WTC11 (cell line): Measurements from ENCODE around the gene RUNX2. TPM values are rescaled to one million over a fixed set of nuclear protein-coding genes. Genes with fewer than 3 reads are reported as not detected.

Experiments used
- ATAC-seq: fragments of 200-7000 bp; cut with Tn5 transposase; 2 replicates; pipeline ENCODE4 v1.10.0; 2021; ENCODE audit warnings: mild to moderate bottlenecking, moderate library complexity
- CTCF ChIA-PET: fragments of 300-600 bp; sonication (Branson Sonifier 250); formaldehyde crosslinking; loops from one replicate; lab custom pipeline; 2021; ENCODE audit warnings: antibody characterized with exemption; lab: Charles Lee
- POLR2A ChIA-PET: fragments of 350-600 bp; sonication (Branson Sonifier 250); formaldehyde crosslinking; loops from one replicate; lab custom pipeline; 2021; ENCODE audit warnings: antibody characterized with exemption; lab: Charles Lee
- DNase-seq: peaks from one replicate; pipeline ENCODE4 v3.0.0; 2021; ENCODE audit warnings: low spot score
- H3K27ac Mint-ChIP-seq: 2 replicates; pipeline ENCODE4 v1.8.0; 2021; ENCODE audit warnings: mixed read lengths
- H3K27me3 Mint-ChIP-seq: 2 replicates; pipeline ENCODE4 v1.8.0; 2021; ENCODE audit warnings: low read depth, mild to moderate bottlenecking, moderate library complexity, mixed read lengths
- H3K36me3 Mint-ChIP-seq: 2 replicates; pipeline ENCODE4 v1.8.0; 2021; ENCODE audit warnings: mixed read lengths
- H3K4me1 Mint-ChIP-seq: 2 replicates; pipeline ENCODE4 v1.8.0; 2022; ENCODE audit warnings: mixed read lengths
- H3K4me3 Mint-ChIP-seq: 2 replicates; pipeline ENCODE4 v1.8.0; 2021; ENCODE audit warnings: mild to moderate bottlenecking, moderate library complexity, mixed read lengths
- H3K9me3 Mint-ChIP-seq: 2 replicates; pipeline ENCODE4 v1.8.0; 2021; ENCODE audit warnings: mixed read lengths
- ESRRA ChIP-seq: sonication (generic); formaldehyde crosslinking; IDR thresholded peaks from 2 replicates; pipeline ENCODE4 v1.8.1; 2022; ENCODE audit warnings: mild to moderate bottlenecking, missing genetic modification reagents, borderline replicate concordance
- FOXP1 ChIP-seq: sonication (generic); formaldehyde crosslinking; IDR thresholded peaks from 2 replicates; pipeline ENCODE4 v1.8.0; 2022; ENCODE audit warnings: missing genetic modification reagents, mild to moderate bottlenecking, moderate library complexity, borderline replicate concordance
- IRF2 ChIP-seq: sonication (generic); formaldehyde crosslinking; IDR thresholded peaks from 2 replicates; pipeline ENCODE4 v1.8.0; 2022; ENCODE audit warnings: low read depth, missing genetic modification reagents, borderline replicate concordance
- JAZF1 ChIP-seq: fragments of 250-450 bp; sonication (Bioruptor Pico); IDR thresholded peaks from 2 replicates; pipeline ENCODE4 v1.9.0; 2021; ENCODE audit warnings: moderate library complexity, mild to moderate bottlenecking, inconsistent platforms
- NR1H2 ChIP-seq: sonication (generic); formaldehyde crosslinking; IDR thresholded peaks from 2 replicates; pipeline ENCODE4 v1.9.0; 2021; ENCODE audit warnings: mild to moderate bottlenecking, moderate library complexity, missing genetic modification reagents
- TEAD1 ChIP-seq: sonication (generic); formaldehyde crosslinking; IDR thresholded peaks from 2 replicates; pipeline ENCODE4 v1.8.0; 2022; ENCODE audit warnings: mild to moderate bottlenecking, missing genetic modification reagents
- ZBTB21 ChIP-seq: sonication (generic); formaldehyde crosslinking; IDR thresholded peaks from 2 replicates; pipeline ENCODE4 v1.8.1; 2023; ENCODE audit warnings: mild to moderate bottlenecking, missing genetic modification reagents, borderline replicate concordance
- ZNF121 ChIP-seq: sonication (generic); formaldehyde crosslinking; IDR thresholded peaks from 2 replicates; pipeline ENCODE4 v1.8.0; 2023; ENCODE audit warnings: missing genetic modification reagents
- ZNF396 ChIP-seq: fragments of 250-450 bp; sonication (Bioruptor Pico); IDR thresholded peaks from 2 replicates; pipeline ENCODE4 v1.8.0; 2021; ENCODE audit warnings: mild to moderate bottlenecking, moderate library complexity, borderline replicate concordance
- ZNF423 ChIP-seq: fragments of 250-450 bp; sonication (Bioruptor Pico); IDR thresholded peaks from 2 replicates; pipeline ENCODE4 v2.1.2; 2022; ENCODE audit warnings: mild to moderate bottlenecking, moderate library complexity
- ZNF671 ChIP-seq: fragments of 250-450 bp; sonication (Bioruptor Pico); IDR thresholded peaks from 2 replicates; pipeline ENCODE4 v1.8.0; 2021; ENCODE audit warnings: mild to moderate bottlenecking
- total RNA-seq: library from RNA; stranded (reverse); gene quantifications from 3 replicates; pipeline ENCODE4 v1.2.3, GENCODE V29; 2021
- TF ChIP-seq, protein P1 (sequence below): fragments of 250-450 bp; sonication (Bioruptor Pico); IDR thresholded peaks from 2 replicates; pipeline ENCODE4 v1.9.0; 2021; ENCODE audit warnings: mild to moderate bottlenecking
- TF ChIP-seq, protein P2 (sequence below): sonication (generic); formaldehyde crosslinking; IDR thresholded peaks from 2 replicates; pipeline ENCODE4 v1.8.1; 2022; ENCODE audit warnings: low read depth, missing genetic modification reagents, borderline replicate concordance
- TF ChIP-seq, protein P3 (sequence below): sonication (generic); formaldehyde crosslinking; IDR thresholded peaks from 2 replicates; pipeline ENCODE4 v1.8.1; 2023; ENCODE audit warnings: mild to moderate bottlenecking, missing genetic modification reagents, moderate library complexity
- TF ChIP-seq, protein P4 (sequence below): sonication (generic); formaldehyde crosslinking; IDR thresholded peaks from 2 replicates; pipeline ENCODE4 v1.8.1; 2022; ENCODE audit warnings: missing genetic modification reagents, borderline replicate concordance
- TF ChIP-seq, protein P5 (sequence below): fragments of 250-450 bp; sonication (Bioruptor Pico); IDR thresholded peaks from 2 replicates; pipeline ENCODE4 v1.8.0; 2021; ENCODE audit warnings: mild to moderate bottlenecking
- TF ChIP-seq, protein P6 (sequence below): fragments of 200-600 bp; IDR thresholded peaks from 2 replicates; pipeline ENCODE4 v1.8.0; 2022; ENCODE audit warnings: antibody characterized with exemption
- TF ChIP-seq, protein P7 (sequence below): fragments of 250-450 bp; sonication (Bioruptor Pico); IDR thresholded peaks from 2 replicates; pipeline ENCODE4 v1.9.0; 2021; ENCODE audit warnings: mild to moderate bottlenecking, borderline replicate concordance

RUNX2 gene
- total RNA-seq, 1 experiment from 2014 or later: 0.28 TPM

DNA sequence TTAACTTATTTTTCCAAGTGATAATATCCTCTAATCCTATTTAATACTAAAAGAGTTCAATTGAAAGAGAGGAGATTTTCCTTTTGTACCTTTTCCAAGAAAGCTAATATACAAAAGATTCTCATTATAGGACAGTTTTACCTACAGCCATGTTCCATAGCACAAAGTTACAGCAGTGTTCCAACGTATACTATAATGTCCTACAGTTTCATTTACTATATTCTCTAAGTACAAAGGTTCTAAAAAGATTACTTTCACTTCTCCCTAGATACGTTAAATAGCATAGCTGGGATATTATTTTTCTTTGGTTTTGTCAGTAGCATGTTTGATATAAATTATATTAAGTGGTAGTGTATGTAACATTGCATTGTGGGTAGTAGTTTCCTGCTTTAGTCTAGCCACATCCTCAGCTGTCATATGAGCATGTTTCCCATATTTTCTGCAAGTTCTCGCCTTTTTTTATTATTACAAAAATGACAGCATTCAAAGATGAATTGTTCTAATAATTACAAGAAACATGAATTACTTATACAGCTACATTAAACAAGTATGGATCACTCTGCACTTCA, 4.4 kb upstream of the RUNX2 start:
- H3K4me3 Mint-ChIP-seq: no peak overlapping the region
- no peaks in the 10 kb centered on the region for H3K9me3 Mint-ChIP-seq
- no peaks in the 10 kb centered on the region for H3K27me3 Mint-ChIP-seq
- ChIA-PET CTCF (interaction anchor here (1.0 kb wide), 1 partner anchor 848 kb away, joined by 3 read pairs; no protein-coding TSS in a partner anchor), POLR2A (no interaction called here)
- peaks cover 28% of the 10 kb centered on the region for H3K4me1 Mint-ChIP-seq
- DNase-seq (no peak), ATAC-seq (no peak)
- no peaks in the 10 kb centered on the region for H3K36me3 Mint-ChIP-seq
- no peak overlapping the region for H3K27ac Mint-ChIP-seq
- no peak for TF ChIP-seq ZNF396 (CRISPR knock-in tag)
- no peak for TF ChIP-seq JAZF1 (CRISPR knock-in tag)
- TF ChIP-seq, protein P1, sequence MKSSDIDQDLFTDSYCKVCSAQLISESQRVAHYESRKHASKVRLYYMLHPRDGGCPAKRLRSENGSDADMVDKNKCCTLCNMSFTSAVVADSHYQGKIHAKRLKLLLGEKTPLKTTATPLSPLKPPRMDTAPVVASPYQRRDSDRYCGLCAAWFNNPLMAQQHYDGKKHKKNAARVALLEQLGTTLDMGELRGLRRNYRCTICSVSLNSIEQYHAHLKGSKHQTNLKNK (CRISPR knock-in tag): no peak
- TF ChIP-seq ZNF671 (CRISPR knock-in tag): no peak

DNA sequence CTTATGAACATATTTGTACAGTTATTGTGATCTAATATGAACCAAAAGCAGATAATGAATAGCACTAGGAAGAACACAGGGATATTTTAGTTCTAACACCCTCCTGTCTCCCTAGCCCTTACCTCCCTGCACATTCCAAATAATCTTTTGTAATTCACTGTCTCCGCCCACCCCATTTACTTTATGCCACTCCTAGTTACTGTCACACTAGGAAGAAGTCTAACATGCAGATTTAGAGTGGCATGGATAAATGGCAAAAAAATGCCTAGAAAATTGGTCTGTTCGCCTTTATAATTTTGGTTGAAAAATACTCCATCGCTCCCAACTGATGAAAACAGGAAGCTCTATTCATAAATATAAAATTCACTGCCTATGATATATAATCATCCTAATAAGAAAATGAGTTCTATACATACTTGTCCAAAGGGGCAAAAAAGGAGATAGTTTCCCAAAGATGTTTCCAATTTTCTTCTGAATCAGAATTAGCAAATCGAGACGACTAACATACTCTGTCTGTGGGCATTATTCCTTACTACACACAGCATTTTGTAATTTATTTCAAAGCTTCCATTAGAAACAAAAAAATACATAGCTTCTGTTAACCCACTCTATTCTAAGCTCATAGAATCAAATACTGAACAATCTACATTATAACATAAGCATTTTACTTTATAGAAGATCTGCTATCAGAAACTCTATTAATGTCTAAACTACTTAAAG, 1.3 kb upstream of the RUNX2 start:
- TF ChIP-seq ZNF396 (CRISPR knock-in tag) (no peak), NR1H2 (CRISPR knock-in tag) (no peak), IRF2 (CRISPR knock-in tag) (no peak), ZBTB21 (no peak), ZNF423 (CRISPR knock-in tag) (no peak), JAZF1 (CRISPR knock-in tag) (no peak), FOXP1 (CRISPR knock-in tag) (no peak), TEAD1 (CRISPR knock-in tag) (no peak), ESRRA (CRISPR knock-in tag) (no peak), ZNF121 (CRISPR knock-in tag) (no peak)
- TF ChIP-seq, protein P2, sequence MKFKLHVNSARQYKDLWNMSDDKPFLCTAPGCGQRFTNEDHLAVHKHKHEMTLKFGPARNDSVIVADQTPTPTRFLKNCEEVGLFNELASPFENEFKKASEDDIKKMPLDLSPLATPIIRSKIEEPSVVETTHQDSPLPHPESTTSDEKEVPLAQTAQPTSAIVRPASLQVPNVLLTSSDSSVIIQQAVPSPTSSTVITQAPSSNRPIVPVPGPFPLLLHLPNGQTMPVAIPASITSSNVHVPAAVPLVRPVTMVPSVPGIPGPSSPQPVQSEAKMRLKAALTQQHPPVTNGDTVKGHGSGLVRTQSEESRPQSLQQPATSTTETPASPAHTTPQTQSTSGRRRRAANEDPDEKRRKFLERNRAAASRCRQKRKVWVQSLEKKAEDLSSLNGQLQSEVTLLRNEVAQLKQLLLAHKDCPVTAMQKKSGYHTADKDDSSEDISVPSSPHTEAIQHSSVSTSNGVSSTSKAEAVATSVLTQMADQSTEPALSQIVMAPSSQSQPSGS (CRISPR knock-in tag): no peak
- TF ChIP-seq, protein P1 (CRISPR knock-in tag): no peak
- TF ChIP-seq, protein P3, sequence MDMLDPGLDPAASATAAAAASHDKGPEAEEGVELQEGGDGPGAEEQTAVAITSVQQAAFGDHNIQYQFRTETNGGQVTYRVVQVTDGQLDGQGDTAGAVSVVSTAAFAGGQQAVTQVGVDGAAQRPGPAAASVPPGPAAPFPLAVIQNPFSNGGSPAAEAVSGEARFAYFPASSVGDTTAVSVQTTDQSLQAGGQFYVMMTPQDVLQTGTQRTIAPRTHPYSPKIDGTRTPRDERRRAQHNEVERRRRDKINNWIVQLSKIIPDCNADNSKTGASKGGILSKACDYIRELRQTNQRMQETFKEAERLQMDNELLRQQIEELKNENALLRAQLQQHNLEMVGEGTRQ: no peak
- TF ChIP-seq, protein P4, sequence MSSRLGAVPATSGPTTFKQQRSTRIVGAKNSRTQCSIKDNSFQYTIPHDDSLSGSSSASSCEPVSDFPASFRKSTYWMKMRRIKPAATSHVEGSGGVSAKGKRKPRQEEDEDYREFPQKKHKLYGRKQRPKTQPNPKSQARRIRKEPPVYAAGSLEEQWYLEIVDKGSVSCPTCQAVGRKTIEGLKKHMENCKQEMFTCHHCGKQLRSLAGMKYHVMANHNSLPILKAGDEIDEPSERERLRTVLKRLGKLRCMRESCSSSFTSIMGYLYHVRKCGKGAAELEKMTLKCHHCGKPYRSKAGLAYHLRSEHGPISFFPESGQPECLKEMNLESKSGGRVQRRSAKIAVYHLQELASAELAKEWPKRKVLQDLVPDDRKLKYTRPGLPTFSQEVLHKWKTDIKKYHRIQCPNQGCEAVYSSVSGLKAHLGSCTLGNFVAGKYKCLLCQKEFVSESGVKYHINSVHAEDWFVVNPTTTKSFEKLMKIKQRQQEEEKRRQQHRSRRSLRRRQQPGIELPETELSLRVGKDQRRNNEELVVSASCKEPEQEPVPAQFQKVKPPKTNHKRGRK (CRISPR knock-in tag): no peak
- TF ChIP-seq, protein P5, sequence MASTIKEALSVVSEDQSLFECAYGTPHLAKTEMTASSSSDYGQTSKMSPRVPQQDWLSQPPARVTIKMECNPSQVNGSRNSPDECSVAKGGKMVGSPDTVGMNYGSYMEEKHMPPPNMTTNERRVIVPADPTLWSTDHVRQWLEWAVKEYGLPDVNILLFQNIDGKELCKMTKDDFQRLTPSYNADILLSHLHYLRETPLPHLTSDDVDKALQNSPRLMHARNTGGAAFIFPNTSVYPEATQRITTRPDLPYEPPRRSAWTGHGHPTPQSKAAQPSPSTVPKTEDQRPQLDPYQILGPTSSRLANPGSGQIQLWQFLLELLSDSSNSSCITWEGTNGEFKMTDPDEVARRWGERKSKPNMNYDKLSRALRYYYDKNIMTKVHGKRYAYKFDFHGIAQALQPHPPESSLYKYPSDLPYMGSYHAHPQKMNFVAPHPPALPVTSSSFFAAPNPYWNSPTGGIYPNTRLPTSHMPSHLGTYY (CRISPR knock-in tag): no peak; the same call in 1 of the 2 replicates
- TF ChIP-seq, protein P6, sequence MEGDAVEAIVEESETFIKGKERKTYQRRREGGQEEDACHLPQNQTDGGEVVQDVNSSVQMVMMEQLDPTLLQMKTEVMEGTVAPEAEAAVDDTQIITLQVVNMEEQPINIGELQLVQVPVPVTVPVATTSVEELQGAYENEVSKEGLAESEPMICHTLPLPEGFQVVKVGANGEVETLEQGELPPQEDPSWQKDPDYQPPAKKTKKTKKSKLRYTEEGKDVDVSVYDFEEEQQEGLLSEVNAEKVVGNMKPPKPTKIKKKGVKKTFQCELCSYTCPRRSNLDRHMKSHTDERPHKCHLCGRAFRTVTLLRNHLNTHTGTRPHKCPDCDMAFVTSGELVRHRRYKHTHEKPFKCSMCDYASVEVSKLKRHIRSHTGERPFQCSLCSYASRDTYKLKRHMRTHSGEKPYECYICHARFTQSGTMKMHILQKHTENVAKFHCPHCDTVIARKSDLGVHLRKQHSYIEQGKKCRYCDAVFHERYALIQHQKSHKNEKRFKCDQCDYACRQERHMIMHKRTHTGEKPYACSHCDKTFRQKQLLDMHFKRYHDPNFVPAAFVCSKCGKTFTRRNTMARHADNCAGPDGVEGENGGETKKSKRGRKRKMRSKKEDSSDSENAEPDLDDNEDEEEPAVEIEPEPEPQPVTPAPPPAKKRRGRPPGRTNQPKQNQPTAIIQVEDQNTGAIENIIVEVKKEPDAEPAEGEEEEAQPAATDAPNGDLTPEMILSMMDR: no peak
- TF ChIP-seq, protein P7, sequence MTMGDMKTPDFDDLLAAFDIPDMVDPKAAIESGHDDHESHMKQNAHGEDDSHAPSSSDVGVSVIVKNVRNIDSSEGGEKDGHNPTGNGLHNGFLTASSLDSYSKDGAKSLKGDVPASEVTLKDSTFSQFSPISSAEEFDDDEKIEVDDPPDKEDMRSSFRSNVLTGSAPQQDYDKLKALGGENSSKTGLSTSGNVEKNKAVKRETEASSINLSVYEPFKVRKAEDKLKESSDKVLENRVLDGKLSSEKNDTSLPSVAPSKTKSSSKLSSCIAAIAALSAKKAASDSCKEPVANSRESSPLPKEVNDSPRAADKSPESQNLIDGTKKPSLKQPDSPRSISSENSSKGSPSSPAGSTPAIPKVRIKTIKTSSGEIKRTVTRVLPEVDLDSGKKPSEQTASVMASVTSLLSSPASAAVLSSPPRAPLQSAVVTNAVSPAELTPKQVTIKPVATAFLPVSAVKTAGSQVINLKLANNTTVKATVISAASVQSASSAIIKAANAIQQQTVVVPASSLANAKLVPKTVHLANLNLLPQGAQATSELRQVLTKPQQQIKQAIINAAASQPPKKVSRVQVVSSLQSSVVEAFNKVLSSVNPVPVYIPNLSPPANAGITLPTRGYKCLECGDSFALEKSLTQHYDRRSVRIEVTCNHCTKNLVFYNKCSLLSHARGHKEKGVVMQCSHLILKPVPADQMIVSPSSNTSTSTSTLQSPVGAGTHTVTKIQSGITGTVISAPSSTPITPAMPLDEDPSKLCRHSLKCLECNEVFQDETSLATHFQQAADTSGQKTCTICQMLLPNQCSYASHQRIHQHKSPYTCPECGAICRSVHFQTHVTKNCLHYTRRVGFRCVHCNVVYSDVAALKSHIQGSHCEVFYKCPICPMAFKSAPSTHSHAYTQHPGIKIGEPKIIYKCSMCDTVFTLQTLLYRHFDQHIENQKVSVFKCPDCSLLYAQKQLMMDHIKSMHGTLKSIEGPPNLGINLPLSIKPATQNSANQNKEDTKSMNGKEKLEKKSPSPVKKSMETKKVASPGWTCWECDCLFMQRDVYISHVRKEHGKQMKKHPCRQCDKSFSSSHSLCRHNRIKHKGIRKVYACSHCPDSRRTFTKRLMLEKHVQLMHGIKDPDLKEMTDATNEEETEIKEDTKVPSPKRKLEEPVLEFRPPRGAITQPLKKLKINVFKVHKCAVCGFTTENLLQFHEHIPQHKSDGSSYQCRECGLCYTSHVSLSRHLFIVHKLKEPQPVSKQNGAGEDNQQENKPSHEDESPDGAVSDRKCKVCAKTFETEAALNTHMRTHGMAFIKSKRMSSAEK: no peak
- Mint-ChIP-seq H3K4me1 (peaks cover 28% of the 10 kb centered on the region), H3K36me3 (no peaks in the 10 kb centered on the region), H3K9me3 (no peaks in the 10 kb centered on the region), H3K4me3 (no peak overlapping the region), H3K27ac (no peak overlapping the region), H3K27me3 (no peaks in the 10 kb centered on the region)
- ChIA-PET POLR2A (no interaction called here), CTCF (no interaction called here)
- ATAC-seq: peak; percentile 80
- no peak for DNase-seq
